Activated T-helper 1 cell treated with anti-CD3 and anti-CD28 coated beads, Interleukin-12 subunit alpha, Interleukin-12 subunit beta, Interleukin-2, Interleukin-4 antibody, amounts not matched to agents 30 ng/mL and 10 ng/mL and 1 ng/mL, durations not matched to agents 14 hours and 24 hours and 36 hours (primary cell): ENCODE data around the gene MAX. TPM values are rescaled to one million over a fixed set of nuclear protein-coding genes. Genes with fewer than 3 reads are reported as not detected.
A peak's percentile ranks its signal among the peaks of the same experiment; 100 is the strongest.

ENCODE experiments used
- DNase-seq: peaks from one replicate; pipeline ENCODE4 v3.0.0; 2021; ENCODE audit warnings: low spot score
- H3K27ac Mint-ChIP-seq: one replicate; pipeline ENCODE4 v1.8.0; 2021; ENCODE audit warnings: mild to moderate bottlenecking, mixed read lengths
- H3K27me3 Mint-ChIP-seq: one replicate; pipeline ENCODE4 v1.8.0; 2022; ENCODE audit warnings: mild to moderate bottlenecking, moderate library complexity, mixed read lengths; ENCODE audit not compliant: insufficient read depth
- H3K36me3 Mint-ChIP-seq: one replicate; pipeline ENCODE4 v1.8.0; 2021; ENCODE audit warnings: low read depth, mixed read lengths
- H3K4me1 Mint-ChIP-seq: one replicate; pipeline ENCODE4 v1.8.0; 2021; ENCODE audit warnings: low read depth, mixed read lengths
- H3K4me3 Mint-ChIP-seq: one replicate; pipeline ENCODE4 v1.8.0; 2021; ENCODE audit warnings: mild to moderate bottlenecking, moderate library complexity, mixed read lengths
- H3K9me3 Mint-ChIP-seq: one replicate; pipeline ENCODE4 v1.8.0; 2021; ENCODE audit warnings: mixed read lengths
- intact Hi-C: fragments of 100-400 bp; cut with micrococcal nuclease; formaldehyde crosslinking; loops from one replicate; pipeline ENCODE4 v1.15.1; 2024
- total RNA-seq: library from RNA; stranded (reverse); gene quantifications from 2 replicates; pipeline ENCODE4 v1.2.3, GENCODE V29; 2022

Gene MAX
- total RNA-seq = 135 and 137 TPM in 2 replicates

- peak; percentile 98 for DNase-seq
- Mint-ChIP-seq H3K9me3 (no peaks in the 10 kb centered on the region), H3K4me3 (peak within 1 kb of the TSS; percentile 95), H3K27ac (peak within 1 kb of the TSS; percentile 95), H3K4me1 (peaks cover 33% of the 10 kb centered on the region), H3K27me3 (peaks cover 6% of the 10 kb centered on the region), H3K36me3 (peaks cover 13% of the 10 kb centered on the region)
- intact Hi-C loops = loop anchor here (1.0 to 5.0 kb wide), 12 partner anchors 62 to 1405 kb away; partner anchors contain the start of genes CHURC1, GPHN, MTHFD1 and ZBTB1
These were observed at the start of gene MAX for GRCh38 chr14:65102441-65103149. Gene MAX (minus strand): TSS chr14:65102517. CDS start chr14:65102339, 178 bp downstream.

GRCh38 chr14:65151609-65151956, 49.3 kb upstream of the MAX start:
- Mint-ChIP-seq H3K4me1 (no peaks in the 10 kb centered on the region), H3K9me3 (no peaks in the 10 kb centered on the region), H3K36me3 (no peaks in the 10 kb centered on the region), H3K27ac (no peak overlapping the region), H3K27me3 (peaks cover 6% of the 10 kb centered on the region), H3K4me3 (no peak overlapping the region)
- intact Hi-C loops = no loop called here
- no peak for DNase-seq

GRCh38 chr14:65150898-65151608, 48.7 kb upstream of the MAX start:
- no peaks in the 10 kb centered on the region for H3K4me1 Mint-ChIP-seq
- no peak overlapping the region for H3K4me3 Mint-ChIP-seq
- peaks cover 6% of the 10 kb centered on the region for H3K27me3 Mint-ChIP-seq
- intact Hi-C loops = no loop called here
- H3K27ac Mint-ChIP-seq = no peak overlapping the region
- no peaks in the 10 kb centered on the region for H3K36me3 Mint-ChIP-seq
- no peak for DNase-seq
- no peaks in the 10 kb centered on the region for H3K9me3 Mint-ChIP-seq

GRCh38 chr14:65149116-65149515, 46.8 kb upstream of the MAX start:
- no peaks in the 10 kb centered on the region for H3K36me3 Mint-ChIP-seq
- H3K9me3 Mint-ChIP-seq = no peaks in the 10 kb centered on the region
- no peak overlapping the region for H3K4me3 Mint-ChIP-seq
- peaks cover 16% of the 10 kb centered on the region for H3K27me3 Mint-ChIP-seq
- DNase-seq = no peak
- no peak overlapping the region for H3K27ac Mint-ChIP-seq
- no peaks in the 10 kb centered on the region for H3K4me1 Mint-ChIP-seq
- intact Hi-C loops = no loop called here

GRCh38 chr14:65144170-65144569, 41.9 kb upstream of the MAX start:
- no peaks in the 10 kb centered on the region for H3K4me1 Mint-ChIP-seq
- intact Hi-C loops = no loop called here
- H3K4me3 Mint-ChIP-seq = no peak overlapping the region
- no peak overlapping the region for H3K27ac Mint-ChIP-seq
- H3K36me3 Mint-ChIP-seq = no peaks in the 10 kb centered on the region
- DNase-seq = no peak
- peaks cover 21% of the 10 kb centered on the region for H3K27me3 Mint-ChIP-seq
- H3K9me3 Mint-ChIP-seq = no peaks in the 10 kb centered on the region

- no peak overlapping the region for H3K4me3 Mint-ChIP-seq
- no peaks in the 10 kb centered on the region for H3K9me3 Mint-ChIP-seq
- H3K36me3 Mint-ChIP-seq = no peaks in the 10 kb centered on the region
- H3K4me1 Mint-ChIP-seq = no peaks in the 10 kb centered on the region
- H3K27me3 Mint-ChIP-seq = peaks cover 19% of the 10 kb centered on the region
- intact Hi-C loops = no loop called here
- H3K27ac Mint-ChIP-seq = no peak overlapping the region
- no peak for DNase-seq
These were observed 40.8 kb upstream of the MAX start for GRCh38 chr14:65142914-65143625.

GRCh38 chr14:65142429-65142828, 40.1 kb upstream of the MAX start:
- no peak for DNase-seq
- Mint-ChIP-seq H3K27ac (no peak overlapping the region), H3K4me1 (no peaks in the 10 kb centered on the region), H3K4me3 (no peak overlapping the region), H3K36me3 (no peaks in the 10 kb centered on the region), H3K9me3 (no peaks in the 10 kb centered on the region), H3K27me3 (peaks cover 19% of the 10 kb centered on the region)
- intact Hi-C loops = no loop called here

GRCh38 chr14:65141523-65141922, 39.2 kb upstream of the MAX start:
- no peak for DNase-seq
- no peaks in the 10 kb centered on the region for H3K9me3 Mint-ChIP-seq
- no peaks in the 10 kb centered on the region for H3K36me3 Mint-ChIP-seq
- H3K4me1 Mint-ChIP-seq = no peaks in the 10 kb centered on the region
- peaks cover 19% of the 10 kb centered on the region for H3K27me3 Mint-ChIP-seq
- H3K27ac Mint-ChIP-seq = no peak overlapping the region
- no peak overlapping the region for H3K4me3 Mint-ChIP-seq
- intact Hi-C loops = no loop called here

- H3K9me3 Mint-ChIP-seq = no peaks in the 10 kb centered on the region
- H3K4me3 Mint-ChIP-seq = no peak overlapping the region
- H3K36me3 Mint-ChIP-seq = no peaks in the 10 kb centered on the region
- intact Hi-C loops = no loop called here
- H3K27me3 Mint-ChIP-seq = peaks cover 8% of the 10 kb centered on the region
- no peak for DNase-seq
- no peak overlapping the region for H3K27ac Mint-ChIP-seq
- H3K4me1 Mint-ChIP-seq = peaks cover 4% of the 10 kb centered on the region
These were observed 35.5 kb upstream of the MAX start for GRCh38 chr14:65137648-65138307.

GRCh38 chr14:65134651-65135579, 32.6 kb upstream of the MAX start:
- Mint-ChIP-seq H3K27me3 (no peaks in the 10 kb centered on the region), H3K4me1 (peaks cover 4% of the 10 kb centered on the region), H3K36me3 (no peaks in the 10 kb centered on the region), H3K27ac (no peak overlapping the region), H3K4me3 (no peak overlapping the region), H3K9me3 (no peaks in the 10 kb centered on the region)
- intact Hi-C loops = no loop called here
- DNase-seq = no peak

- peaks cover 4% of the 10 kb centered on the region for H3K4me1 Mint-ChIP-seq
- H3K36me3 Mint-ChIP-seq = no peaks in the 10 kb centered on the region
- H3K9me3 Mint-ChIP-seq = no peaks in the 10 kb centered on the region
- no peak for DNase-seq
- H3K4me3 Mint-ChIP-seq = no peak overlapping the region
- peaks cover 3% of the 10 kb centered on the region for H3K27me3 Mint-ChIP-seq
- H3K27ac Mint-ChIP-seq = no peak overlapping the region
- intact Hi-C loops = no loop called here
These were observed 30.5 kb upstream of the MAX start for GRCh38 chr14:65132855-65133254.

- Mint-ChIP-seq H3K27me3 (peaks cover 16% of the 10 kb centered on the region), H3K4me3 (no peak overlapping the region), H3K36me3 (no peaks in the 10 kb centered on the region), H3K27ac (no peak overlapping the region), H3K4me1 (peaks cover 4% of the 10 kb centered on the region), H3K9me3 (no peaks in the 10 kb centered on the region)
- intact Hi-C loops = no loop called here
- no peak for DNase-seq
These were observed 29.0 kb upstream of the MAX start for GRCh38 chr14:65131301-65131701.
